Ishikawa (cell line): Measurements from ENCODE around the gene GLDC.

Source experiments
- EP300 ChIP-seq: IDR thresholded peaks from 2 replicates; pipeline ENCODE4 v1.6.1; 2012; ENCODE audit warnings: borderline replicate concordance
- RAD21 ChIP-seq: IDR thresholded peaks from 2 replicates; pipeline ENCODE4 v1.6.1; 2012; ENCODE audit warnings: low read depth
- YY1 ChIP-seq: IDR thresholded peaks from 2 replicates; pipeline ENCODE4 v1.6.1; 2012; ENCODE audit warnings: low read depth
- ZBTB7A ChIP-seq: IDR thresholded peaks from 2 replicates; pipeline ENCODE4 v1.6.1; 2012; ENCODE audit warnings: low read depth

- TF ChIP-seq EP300 (no peak), RAD21 (no peak), YY1 (no peak), ZBTB7A (no peak)
These were observed 81.2 kb downstream of the GLDC start for GRCh38 chr9:6564360-6564759.
